ENCODE measurements around the gene ARHGAP26. TPM values are rescaled to one million over a fixed set of nuclear protein-coding genes. Genes with fewer than 3 reads are reported as not detected.
"Not testable (repeated sequence)": the region's sequence is repeated elsewhere in the genome, so short reads cannot be mapped to it uniquely, and the experiment has no call there.

The ARHGAP26 gene
- total and polyA plus RNA-seq, 9 donors: 1.9 to 47.1 (median 12.0) TPM

DNA sequence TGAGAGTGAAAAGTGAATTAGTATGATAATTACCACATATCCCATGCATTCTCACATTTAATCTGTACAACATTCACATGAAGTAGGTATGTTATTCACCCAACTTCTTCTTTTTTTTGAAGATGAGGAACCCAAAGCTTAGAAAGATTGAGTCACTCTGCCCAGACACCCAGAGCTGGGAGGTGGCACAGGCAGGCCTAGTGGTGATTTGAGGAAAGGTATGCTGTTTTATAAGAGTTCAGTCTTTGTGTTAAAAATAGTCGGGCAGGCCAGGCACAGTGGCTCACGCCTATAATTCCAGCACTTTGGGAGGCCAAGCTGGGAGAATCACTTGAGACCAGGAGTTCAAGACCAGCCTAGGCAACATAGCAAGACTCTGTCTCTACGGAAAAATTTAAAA lies 348.0 kb downstream of the ARHGAP26 start:
- Histone ChIP-seq H3K4me3 (no peak overlapping the region), H3K4me1 (ENCODE audit: insufficient read depth) (no peaks in the 10 kb centered on the region), H3K9me3 (no peaks in the 10 kb centered on the region), H3K27ac (no peak overlapping the region), H3K27me3 (no peaks in the 10 kb centered on the region), H3K36me3 (no peaks in the 10 kb centered on the region)
- intact Hi-C loops (cut with DNase I): no loop called here
- TF ChIP-seq EP300 (IDR thresholded peaks at IDR 0.05) (no peak), CTCF (IDR thresholded peaks at IDR 0.05) (no peak), POLR2A (IDR thresholded peaks at IDR 0.05) (no peak)
- no peak for DNase-seq
- WGBS, 3 donors: 94 to 97% (median 95%) methylated on average over 3 of the region's 3 CpGs

DNA sequence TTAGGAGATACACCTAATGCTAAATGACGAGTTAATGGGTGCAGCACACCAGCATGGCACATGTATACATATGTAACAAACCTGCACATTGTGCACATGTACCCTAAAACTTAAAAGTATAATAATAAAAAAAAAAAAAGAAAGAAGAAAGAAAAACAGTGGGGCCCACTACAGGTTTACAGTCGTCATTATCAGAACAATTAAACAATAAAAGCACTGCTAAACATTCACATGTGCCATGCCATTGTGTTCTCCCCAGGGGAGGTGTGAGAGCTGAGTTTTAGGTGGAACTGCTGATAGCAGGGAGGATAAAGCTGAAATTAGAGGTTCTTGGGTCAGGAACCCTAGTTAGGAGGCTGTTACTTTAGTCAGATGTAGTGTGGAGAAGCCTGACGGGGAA lies 348.6 kb downstream of the ARHGAP26 start:
- H3K4me1 ChIP-seq (ENCODE audit: insufficient read depth); H3K36me3 ChIP-seq; DNase-seq; H3K27ac ChIP-seq; H3K27me3 ChIP-seq; intact Hi-C loops (cut with DNase I); H3K9me3 ChIP-seq; H3K4me3 ChIP-seq: not testable (repeated sequence)
- 84 to 93% (median 85%) methylated on average over 3 of the region's 3 CpGs for WGBS, 3 donors

- no peak for DNase-seq
- intact Hi-C loops (cut with DNase I): no loop called here
- Histone ChIP-seq H3K27me3 (no peaks in the 10 kb centered on the region), H3K4me3 (no peak overlapping the region), H3K4me1 (ENCODE audit: insufficient read depth) (no peaks in the 10 kb centered on the region), H3K9me3 (no peaks in the 10 kb centered on the region), H3K27ac (no peak overlapping the region), H3K36me3 (no peaks in the 10 kb centered on the region)
- 70 to 88% (median 73%) methylated on average over 2 of the region's 2 CpGs for WGBS, 3 donors
- TF ChIP-seq EP300 (IDR thresholded peaks at IDR 0.05) (no peak), CTCF (IDR thresholded peaks at IDR 0.05) (no peak), POLR2A (IDR thresholded peaks at IDR 0.05) (no peak)
Observed at GRCh38 chr5:143119291-143119769, 349.2 kb downstream of the ARHGAP26 start.

DNA sequence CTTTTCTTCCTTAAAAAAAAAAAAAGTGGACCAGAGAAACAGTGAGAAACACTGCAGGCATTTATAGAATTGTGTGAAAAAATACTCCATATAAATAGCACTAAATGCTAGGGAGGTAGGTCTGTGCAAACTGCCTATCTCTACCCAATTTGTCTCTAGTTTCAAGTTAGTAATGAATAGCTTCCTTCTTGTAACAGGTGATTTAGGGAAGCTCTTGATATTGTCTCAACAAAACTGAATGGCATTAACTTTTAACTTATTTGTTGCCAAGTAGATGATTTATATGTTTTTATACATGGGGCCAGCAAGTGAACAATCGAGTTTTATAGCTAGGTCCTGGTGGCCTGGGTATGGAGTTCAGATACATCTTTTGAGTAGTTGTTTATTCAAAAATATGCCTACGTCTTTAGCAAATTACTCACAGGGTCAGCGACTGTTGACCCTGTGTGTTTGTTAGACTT lies 349.7 kb downstream of the ARHGAP26 start:
- Histone ChIP-seq H3K4me3 (no peak overlapping the region), H3K36me3 (no peaks in the 10 kb centered on the region), H3K9me3 (no peaks in the 10 kb centered on the region), H3K4me1 (ENCODE audit: insufficient read depth) (no peaks in the 10 kb centered on the region), H3K27ac (no peak overlapping the region), H3K27me3 (no peaks in the 10 kb centered on the region)
- 87 to 92% (median 90%) methylated on average over 3 of the region's 3 CpGs for WGBS, 3 donors
- no peak for TF ChIP-seq CTCF (IDR thresholded peaks at IDR 0.05)
- no peak for TF ChIP-seq POLR2A (IDR thresholded peaks at IDR 0.05)
- no peak for TF ChIP-seq EP300 (IDR thresholded peaks at IDR 0.05)
- no peak for DNase-seq
- intact Hi-C loops (cut with DNase I): no loop called here

DNA sequence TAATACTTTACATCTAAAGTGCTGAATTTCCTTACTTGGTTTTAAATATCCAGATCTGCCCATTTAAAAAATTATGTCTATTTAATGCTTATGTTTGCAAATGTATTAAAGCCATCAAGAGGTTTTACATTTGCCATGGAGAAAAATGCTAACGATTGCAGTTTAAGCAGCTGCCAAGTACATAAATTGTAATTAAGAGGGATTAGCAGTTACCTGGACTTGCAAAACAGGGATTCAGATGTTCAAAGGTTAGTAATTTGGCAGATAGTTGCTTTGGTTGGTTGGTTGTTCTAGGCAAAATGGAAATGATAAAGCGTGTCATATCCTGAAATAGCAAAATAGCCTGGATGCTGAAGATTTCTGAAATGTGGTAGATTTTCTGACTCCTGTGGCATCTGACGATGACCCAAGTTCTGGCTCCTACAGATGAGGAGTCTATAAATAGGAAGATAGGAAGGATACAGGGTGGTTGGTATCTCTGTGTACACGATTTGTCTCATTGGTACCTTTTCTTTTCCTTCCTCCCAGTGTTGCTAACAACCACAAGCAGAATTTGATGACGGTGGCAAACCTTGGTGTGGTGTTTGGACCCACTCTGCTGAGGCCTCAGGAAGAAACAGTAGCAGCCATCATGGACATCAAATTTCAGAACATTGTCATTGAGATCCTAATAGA lies 350.4 kb downstream of the ARHGAP26 start:
- WGBS, 3 donors: 91 to 93% (median 92%) methylated on average over 5 of the region's 5 CpGs
- H3K36me3 ChIP-seq: no peaks in the 10 kb centered on the region
- H3K9me3 ChIP-seq: no peaks in the 10 kb centered on the region
- no peak overlapping the region for H3K4me3 ChIP-seq
- intact Hi-C loops (cut with DNase I): no loop called here
- H3K27me3 ChIP-seq: no peaks in the 10 kb centered on the region
- no peak for DNase-seq
- no peak overlapping the region for H3K27ac ChIP-seq
- H3K4me1 ChIP-seq (ENCODE audit: insufficient read depth): no peaks in the 10 kb centered on the region
- no peak for TF ChIP-seq EP300 (IDR thresholded peaks at IDR 0.05)
